Hepatocyte (in vitro differentiated cells): ENCODE data around the gene ATP6V1G2. TPM values are rescaled to one million over a fixed set of nuclear protein-coding genes. Genes with fewer than 3 reads are reported as not detected.

Experiments
- DNase-seq: peaks from one replicate; pipeline ENCODE4 v3.0.0-alpha.2; 2016; ENCODE audit warnings: low spot score
- H2AFZ ChIP-seq: fragments of 200-600 bp; sonication (generic); 2 replicates; pipeline ENCODE4 v1.6.0; 2016; ENCODE audit warnings: antibody characterized with exemption, mild to moderate bottlenecking
- H3K27ac ChIP-seq: fragments of 200-600 bp; sonication (generic); 2 replicates; pipeline ENCODE4 v1.5.1; 2016; ENCODE audit warnings: mild to moderate bottlenecking
- H3K27me3 ChIP-seq: fragments of 200-600 bp; sonication (generic); 2 replicates; pipeline ENCODE4 v1.6.1; 2016
- H3K36me3 ChIP-seq: fragments of 200-600 bp; sonication (generic); replicated peaks from 2 replicates; pipeline ENCODE4 v1.5.1; 2016; ENCODE audit warnings: low read depth; ENCODE audit not compliant: insufficient read depth
- H3K4me1 ChIP-seq: fragments of 200-600 bp; sonication (generic); 2 replicates; pipeline ENCODE4 v1.5.1; 2016; ENCODE audit warnings: mild to moderate bottlenecking, moderate library complexity; ENCODE audit not compliant: insufficient read depth
- H3K4me2 ChIP-seq: fragments of 200-600 bp; sonication (generic); 2 replicates; pipeline ENCODE4 v1.6.0; 2016
- H3K4me3 ChIP-seq: fragments of 200-600 bp; sonication (generic); 2 replicates; pipeline ENCODE4 v1.5.1; 2016; ENCODE audit warnings: mild to moderate bottlenecking
- H3K79me2 ChIP-seq: fragments of 200-600 bp; sonication (generic); 2 replicates; pipeline ENCODE4 v1.6.0; 2017; ENCODE audit warnings: mild to moderate bottlenecking
- H3K9me2 ChIP-seq: fragments of 200-600 bp; sonication (generic); replicated peaks from 2 replicates; pipeline ENCODE4 v1.6.0; 2017; ENCODE audit warnings: mild to moderate bottlenecking; ENCODE audit not compliant: insufficient read depth
- H3K9me3 ChIP-seq: fragments of 200-600 bp; sonication (generic); 2 replicates; pipeline ENCODE4 v1.5.1; 2016; ENCODE audit warnings: low read depth, mild to moderate bottlenecking
- H4K20me1 ChIP-seq: fragments of 200-600 bp; sonication (generic); 2 replicates; pipeline ENCODE4 v1.6.0; 2016; ENCODE audit warnings: mild to moderate bottlenecking; ENCODE audit not compliant: insufficient read depth, poor library complexity, severe bottlenecking
- EZH2 ChIP-seq: fragments of 200-600 bp; sonication (generic); IDR thresholded peaks from 2 replicates; pipeline ENCODE4 v1.6.1; 2016; ENCODE audit warnings: antibody characterized with exemption, mild to moderate bottlenecking, borderline replicate concordance
- EZH2phosphoT487 ChIP-seq: fragments of 200-600 bp; sonication (generic); IDR thresholded peaks from one replicate; pipeline ENCODE4 v1.6.1; 2018; ENCODE audit warnings: antibody characterized with exemption, mild to moderate bottlenecking, low read depth, moderate library complexity; ENCODE audit not compliant: unreplicated experiment, severe bottlenecking
- WGBS: methylation state at CpG from one replicate; pipeline ENCODE4 v1.1.6; 2016; ENCODE audit warnings: low lambda C conversion rate; ENCODE audit errors: missing lambda C conversion rate; 5-methylcytosine and 5-hydroxymethylcytosine counted together
- polyA plus RNA-seq: library from polyadenylated mRNA; unstranded; fragments of >200 nt; fragmentation: Nextera tagmentation; extraction: Ambion mirVana; gene quantifications from 2 replicates; pipeline ENCODE4 v1.2.1, GENCODE V29; 2016
- total RNA-seq: library from RNA; depleted of rRNA; stranded (reverse); fragments of >200 nt; gene quantifications from 2 replicates; pipeline ENCODE4 v1.2.3, GENCODE V29; 2014
- TF ChIP-seq, protein P1 (sequence below): fragments of 200-600 bp; sonication (generic); IDR thresholded peaks from 2 replicates; pipeline ENCODE4 v1.5.1; 2016; ENCODE audit warnings: antibody characterized with exemption, mild to moderate bottlenecking; ENCODE audit not compliant: poor library complexity

The ATP6V1G2 gene
- total and polyA plus RNA-seq, 2 experiments from 2014 or later, result 0.63 to 0.73 TPM

DNA sequence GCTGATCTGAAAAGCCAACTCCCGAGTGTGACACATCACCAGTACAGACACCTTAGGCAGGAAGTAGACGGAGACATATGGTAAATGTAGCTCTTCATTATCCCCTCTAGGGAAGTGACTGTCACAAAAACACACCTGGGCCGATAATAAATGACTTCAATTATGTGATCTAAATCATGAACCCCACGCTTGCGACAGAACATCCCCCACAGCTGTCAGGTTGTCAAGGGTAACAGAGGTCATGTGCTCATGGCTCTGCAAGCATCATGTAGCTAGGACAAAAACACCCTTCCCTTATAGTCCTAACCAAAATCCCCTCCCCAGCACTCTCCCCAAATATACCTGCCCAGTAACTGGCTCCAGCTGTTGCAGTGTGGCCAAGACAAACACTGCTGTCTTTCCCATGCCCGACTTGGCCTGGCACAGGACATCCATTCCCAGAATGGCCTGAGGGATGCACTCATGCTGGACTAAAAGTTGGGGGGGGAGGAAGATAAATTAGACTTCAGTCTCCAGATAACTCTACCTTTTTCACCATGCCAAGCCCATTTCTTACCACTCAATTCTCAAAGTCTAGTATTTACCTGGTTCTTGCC, 7.5 kb downstream of the ATP6V1G2 start:
- 86% methylated on average over 6 of the region's 6 CpGs for WGBS
- TF ChIP-seq EZH2 (no peak), EZH2phosphoT487 (no peak)
- TF ChIP-seq, protein P1, sequence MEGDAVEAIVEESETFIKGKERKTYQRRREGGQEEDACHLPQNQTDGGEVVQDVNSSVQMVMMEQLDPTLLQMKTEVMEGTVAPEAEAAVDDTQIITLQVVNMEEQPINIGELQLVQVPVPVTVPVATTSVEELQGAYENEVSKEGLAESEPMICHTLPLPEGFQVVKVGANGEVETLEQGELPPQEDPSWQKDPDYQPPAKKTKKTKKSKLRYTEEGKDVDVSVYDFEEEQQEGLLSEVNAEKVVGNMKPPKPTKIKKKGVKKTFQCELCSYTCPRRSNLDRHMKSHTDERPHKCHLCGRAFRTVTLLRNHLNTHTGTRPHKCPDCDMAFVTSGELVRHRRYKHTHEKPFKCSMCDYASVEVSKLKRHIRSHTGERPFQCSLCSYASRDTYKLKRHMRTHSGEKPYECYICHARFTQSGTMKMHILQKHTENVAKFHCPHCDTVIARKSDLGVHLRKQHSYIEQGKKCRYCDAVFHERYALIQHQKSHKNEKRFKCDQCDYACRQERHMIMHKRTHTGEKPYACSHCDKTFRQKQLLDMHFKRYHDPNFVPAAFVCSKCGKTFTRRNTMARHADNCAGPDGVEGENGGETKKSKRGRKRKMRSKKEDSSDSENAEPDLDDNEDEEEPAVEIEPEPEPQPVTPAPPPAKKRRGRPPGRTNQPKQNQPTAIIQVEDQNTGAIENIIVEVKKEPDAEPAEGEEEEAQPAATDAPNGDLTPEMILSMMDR, result no peak
- no peak for DNase-seq
- Histone ChIP-seq H2AFZ (no peak overlapping the region), H3K4me3 (peak overlapping the region; percentile 56), H3K27me3 (no peaks in the 10 kb centered on the region), H4K20me1 (peaks cover 73% of the 10 kb centered on the region), H3K4me2 (peak overlapping the region; percentile 86), H3K9me3 (no peaks in the 10 kb centered on the region), H3K4me1 (peaks cover 19% of the 10 kb centered on the region), H3K79me2 (peaks cover 89% of the 10 kb centered on the region), H3K27ac (no peak overlapping the region), H3K36me3 (peaks cover 8% of the 10 kb centered on the region), H3K9me2 (no peaks in the 10 kb centered on the region)

DNA sequence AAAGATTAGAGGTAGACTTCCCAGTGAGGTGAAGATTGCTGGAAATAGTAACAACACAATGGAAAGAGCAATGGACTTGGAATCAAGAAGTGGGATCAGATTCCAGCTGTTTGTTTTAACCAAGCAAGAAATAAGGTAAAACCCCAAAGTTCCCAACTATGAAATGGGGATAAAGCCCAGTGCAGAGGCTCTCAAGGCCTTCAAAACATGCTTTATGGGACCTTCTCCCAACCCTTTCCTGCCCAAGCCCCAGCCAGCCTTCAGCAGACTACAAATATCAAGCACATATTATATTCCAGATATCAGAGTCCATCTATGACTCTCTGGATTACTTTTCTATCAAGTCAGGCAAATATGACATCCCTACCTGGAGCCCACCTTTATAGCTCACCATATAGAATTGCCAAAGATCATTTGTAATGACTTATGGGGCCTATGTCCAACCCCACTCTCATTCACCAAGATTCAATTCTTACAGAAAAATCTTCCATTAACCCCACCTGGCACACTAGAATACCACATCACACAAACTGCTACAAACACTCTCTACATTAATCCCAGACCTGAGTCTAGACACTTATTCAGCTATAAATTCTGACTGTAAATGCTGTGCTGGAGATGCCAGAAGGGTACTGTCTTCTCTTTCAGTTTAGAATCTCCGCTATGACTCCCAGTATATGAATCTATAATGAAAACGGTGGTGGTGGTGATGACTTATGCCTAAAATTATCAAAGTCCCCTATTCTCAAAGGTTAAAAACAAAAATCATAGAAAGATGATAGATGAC, 10.7 kb downstream of the ATP6V1G2 start:
- Histone ChIP-seq H3K9me2 (no peaks in the 10 kb centered on the region), H3K4me1 (peaks cover 19% of the 10 kb centered on the region), H3K4me3 (no peak overlapping the region), H3K4me2 (no peak overlapping the region), H2AFZ (no peak overlapping the region), H3K27me3 (no peaks in the 10 kb centered on the region), H3K36me3 (peaks cover 13% of the 10 kb centered on the region), H4K20me1 (peaks cover 92% of the 10 kb centered on the region), H3K27ac (no peak overlapping the region), H3K9me3 (no peaks in the 10 kb centered on the region), H3K79me2 (peaks cover 73% of the 10 kb centered on the region)
- TF ChIP-seq EZH2 (no peak), EZH2phosphoT487 (no peak)
- TF ChIP-seq, protein P1, result no peak
- 47% methylated on average over 2 of the region's 2 CpGs for WGBS
- DNase-seq, result no peak

DNA sequence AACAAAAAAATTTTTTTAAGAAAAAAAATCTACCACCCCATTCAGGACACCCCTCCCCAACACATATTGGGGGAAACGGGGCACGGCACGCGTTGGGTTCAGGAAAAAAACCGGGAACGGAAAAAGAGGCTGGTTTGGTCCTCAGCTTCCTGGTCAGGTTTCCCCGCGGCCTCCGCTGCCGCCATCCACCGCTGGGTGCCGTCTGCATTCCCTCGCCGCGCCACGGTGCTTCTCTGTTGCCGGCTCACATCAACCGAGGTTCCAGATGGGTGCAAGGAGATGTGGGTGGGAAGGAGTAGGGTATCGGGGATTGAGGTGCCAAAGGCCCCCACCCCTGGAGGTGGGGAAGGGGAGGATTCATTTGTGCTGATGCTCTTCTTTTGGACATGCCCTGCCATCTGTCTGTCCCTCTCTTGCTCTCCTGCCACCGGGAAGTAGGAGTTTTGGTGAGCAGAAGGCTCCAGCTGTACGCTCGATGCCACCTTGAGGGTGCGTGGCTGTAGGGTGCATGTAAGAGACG, 11.8 kb downstream of the ATP6V1G2 start:
- no peaks in the 10 kb centered on the region for H3K9me3 ChIP-seq
- peaks cover 62% of the 10 kb centered on the region for H3K79me2 ChIP-seq
- no peak overlapping the region for H3K4me2 ChIP-seq
- no peak overlapping the region for H2AFZ ChIP-seq
- H3K27ac ChIP-seq, result no peak overlapping the region
- peaks cover 13% of the 10 kb centered on the region for H3K36me3 ChIP-seq
- no peaks in the 10 kb centered on the region for H3K27me3 ChIP-seq
- H3K9me2 ChIP-seq, result no peaks in the 10 kb centered on the region
- DNase-seq, result no peak
- 93% methylated on average over 22 of the region's 24 CpGs for WGBS
- H3K4me3 ChIP-seq, result no peak overlapping the region
- TF ChIP-seq EZH2, result no peak
- no peak for TF ChIP-seq EZH2phosphoT487
- TF ChIP-seq, protein P1, result no peak
- H3K4me1 ChIP-seq, result peaks cover 11% of the 10 kb centered on the region
- peaks cover 88% of the 10 kb centered on the region for H4K20me1 ChIP-seq
